HG03039 (cell line): ENCODE data around the gene UNC5C.

Experiments used
- ATAC-seq: cut with Tn5 transposase; IDR thresholded peaks from one replicate; pipeline ENCODE4 v1.9.1; 2021; ENCODE audit warnings: mild to moderate bottlenecking, moderate library complexity; ENCODE audit not compliant: unreplicated experiment

UNC5C gene

DNA sequence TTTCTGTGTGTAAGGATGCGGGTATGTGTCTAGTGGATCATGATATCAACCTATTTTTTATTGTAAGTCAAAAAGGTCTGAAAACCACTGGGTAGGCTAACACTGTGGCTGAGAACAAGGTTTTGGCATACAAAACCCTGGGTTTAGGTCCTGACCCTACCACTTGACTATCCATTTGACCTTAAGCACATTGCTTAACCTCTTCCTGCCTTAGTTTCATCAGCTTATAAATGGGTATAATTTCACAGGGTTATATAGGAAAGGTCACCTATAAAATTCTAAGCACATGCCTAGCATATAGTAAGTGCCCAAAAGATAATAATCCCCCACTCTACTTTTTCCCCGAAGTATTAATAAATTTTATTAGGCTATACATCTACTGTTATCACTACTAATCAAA lies 263.0 kb downstream of the UNC5C start:
- no peak for ATAC-seq

DNA sequence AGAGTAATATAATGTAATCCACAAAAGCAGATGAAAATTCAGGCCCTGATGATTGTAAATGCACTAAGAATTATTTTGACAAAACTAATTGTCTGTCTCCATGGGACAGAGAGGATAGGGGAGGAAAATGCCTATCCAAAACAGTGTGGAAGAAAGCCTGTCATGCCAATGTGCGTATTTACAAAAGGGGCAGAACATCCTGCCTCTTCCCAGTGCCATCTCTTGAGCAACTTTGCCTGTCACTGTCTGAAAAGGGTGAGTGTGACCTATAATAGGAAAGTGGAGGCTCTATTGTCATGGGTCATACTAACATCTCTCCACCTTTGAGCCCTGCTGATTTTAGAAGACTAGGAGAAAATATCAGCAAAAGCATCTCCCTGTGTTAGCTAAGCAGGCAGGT lies 264.1 kb downstream of the UNC5C start:
- ATAC-seq: no peak

- ATAC-seq: no peak
Measured at GRCh38 chr4:95283320-95283719, 265.5 kb downstream of the UNC5C start.

- ATAC-seq: no peak
Measured at GRCh38 chr4:95272797-95273196, 276.0 kb downstream of the UNC5C start.

GRCh38 chr4:95272036-95272435 lies 276.7 kb downstream of the UNC5C start:
- ATAC-seq: no peak

DNA sequence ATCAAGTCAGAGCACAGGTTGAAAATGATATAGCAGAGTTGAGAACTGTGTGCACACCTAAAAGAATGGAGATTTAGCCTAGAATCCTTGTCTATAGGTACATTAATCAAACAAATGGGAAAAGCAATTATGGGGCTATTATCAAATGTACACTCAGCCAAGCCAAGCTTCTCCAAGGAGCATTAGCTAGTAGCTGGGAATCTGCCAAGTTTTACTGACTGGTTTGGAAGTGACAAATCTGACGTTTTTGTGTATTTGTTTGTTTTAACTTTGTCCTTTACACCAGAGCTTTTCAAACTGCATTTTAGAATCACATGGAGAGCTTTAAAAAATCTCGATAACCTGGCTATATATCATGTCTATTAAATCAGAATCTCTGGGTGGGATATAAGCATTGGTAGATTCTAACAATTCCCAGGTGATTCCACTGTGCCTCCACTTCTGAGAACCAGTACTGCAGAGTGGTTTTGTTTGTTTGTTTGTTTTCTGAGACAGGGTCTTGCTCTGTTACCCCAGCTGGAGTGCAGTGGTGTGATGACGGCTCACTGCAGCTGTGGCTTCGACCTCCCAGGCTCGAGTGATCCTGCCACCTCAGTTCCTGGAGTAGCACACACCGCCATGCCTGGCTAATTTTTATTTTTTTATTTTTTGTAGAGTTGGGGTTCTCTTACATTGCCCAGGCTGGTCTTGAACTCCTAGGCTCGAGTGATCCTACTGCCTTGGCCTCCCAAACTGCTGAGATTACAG lies 279.8 kb downstream of the UNC5C start:
- no peak for ATAC-seq

- ATAC-seq: no peak
Measured at GRCh38 chr4:95267081-95267480, 281.7 kb downstream of the UNC5C start.

DNA sequence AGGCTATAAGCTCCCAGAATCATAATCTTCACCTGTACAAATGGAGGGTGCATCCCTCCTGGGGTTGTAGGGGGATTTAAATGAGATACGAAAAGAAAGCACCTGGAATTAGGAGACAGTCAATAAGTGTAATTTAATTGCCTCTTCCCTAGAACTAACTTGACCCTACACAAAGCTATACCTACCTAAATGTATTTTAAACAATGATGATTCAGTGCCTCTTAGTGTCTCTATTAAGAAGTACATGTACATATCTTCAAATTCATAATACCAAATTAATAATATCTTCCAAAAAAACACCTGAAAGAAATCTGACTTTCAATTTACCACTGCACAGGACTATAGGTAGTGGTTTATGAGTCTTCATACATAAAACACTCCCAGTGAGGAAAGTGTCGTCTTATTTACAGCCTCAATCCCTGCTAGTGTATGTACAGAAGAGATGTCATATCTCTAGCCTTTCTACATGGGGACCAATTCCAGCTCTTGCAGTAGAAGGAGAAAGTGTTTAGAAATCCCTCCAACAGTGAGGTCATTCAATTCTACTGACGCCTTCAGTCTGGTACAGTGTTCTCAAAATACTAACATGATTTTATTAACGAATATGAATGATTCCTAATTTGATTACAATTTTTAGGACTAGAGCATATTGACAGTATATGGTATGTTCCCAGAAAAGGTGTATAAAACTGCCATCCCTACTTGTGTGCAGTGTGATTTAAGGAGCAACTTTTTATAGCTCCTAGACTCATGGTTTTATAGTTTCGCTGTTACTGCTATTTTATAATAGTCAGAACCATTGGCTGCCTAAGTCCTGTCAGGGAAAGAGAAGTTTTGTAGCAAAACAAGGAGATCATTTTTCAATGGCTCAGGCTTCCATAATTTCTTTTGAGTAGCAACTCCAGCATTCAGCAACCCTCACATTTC lies 282.7 kb downstream of the UNC5C start:
- no peak for ATAC-seq

DNA sequence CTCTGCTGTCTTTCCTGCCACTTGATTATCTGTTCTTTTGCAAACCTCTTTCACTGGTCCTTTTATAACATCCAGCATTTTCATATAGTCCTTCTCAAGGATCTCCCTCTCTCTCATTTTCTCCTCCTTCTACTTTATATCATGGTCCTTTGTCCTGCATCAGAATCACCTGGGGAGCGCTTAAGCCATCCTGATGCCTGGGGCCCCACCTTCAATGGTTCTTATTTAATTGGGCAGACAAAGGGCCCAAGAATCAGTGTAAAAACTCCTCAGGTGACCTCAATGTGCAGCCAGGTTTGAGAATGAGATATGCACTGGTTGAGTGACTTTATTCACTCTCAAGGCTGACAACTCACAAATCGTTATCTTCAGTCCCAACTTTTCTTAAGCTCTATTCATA lies 283.9 kb downstream of the UNC5C start:
- no peak for ATAC-seq

DNA sequence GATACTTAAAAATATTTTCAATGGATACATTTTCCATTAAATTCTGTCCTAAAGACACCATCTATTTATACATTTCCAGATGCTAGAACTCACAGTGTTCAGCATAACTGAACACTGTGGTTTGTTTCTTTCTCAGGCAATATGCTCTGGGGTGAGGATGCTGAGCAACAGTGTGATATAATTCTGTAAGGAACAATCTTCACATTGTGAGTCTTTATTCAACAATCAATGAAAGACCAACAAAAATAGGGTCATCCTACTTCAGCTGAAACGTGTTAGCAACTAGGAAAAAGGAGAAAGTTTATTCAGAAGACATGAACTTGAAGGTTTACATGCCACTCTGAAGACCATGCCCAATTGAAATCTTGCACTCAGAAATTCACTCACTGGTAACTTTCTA lies 284.8 kb downstream of the UNC5C start:
- ATAC-seq: no peak

GRCh38 chr4:95263391-95263790 lies 285.4 kb downstream of the UNC5C start:
- ATAC-seq: no peak

DNA sequence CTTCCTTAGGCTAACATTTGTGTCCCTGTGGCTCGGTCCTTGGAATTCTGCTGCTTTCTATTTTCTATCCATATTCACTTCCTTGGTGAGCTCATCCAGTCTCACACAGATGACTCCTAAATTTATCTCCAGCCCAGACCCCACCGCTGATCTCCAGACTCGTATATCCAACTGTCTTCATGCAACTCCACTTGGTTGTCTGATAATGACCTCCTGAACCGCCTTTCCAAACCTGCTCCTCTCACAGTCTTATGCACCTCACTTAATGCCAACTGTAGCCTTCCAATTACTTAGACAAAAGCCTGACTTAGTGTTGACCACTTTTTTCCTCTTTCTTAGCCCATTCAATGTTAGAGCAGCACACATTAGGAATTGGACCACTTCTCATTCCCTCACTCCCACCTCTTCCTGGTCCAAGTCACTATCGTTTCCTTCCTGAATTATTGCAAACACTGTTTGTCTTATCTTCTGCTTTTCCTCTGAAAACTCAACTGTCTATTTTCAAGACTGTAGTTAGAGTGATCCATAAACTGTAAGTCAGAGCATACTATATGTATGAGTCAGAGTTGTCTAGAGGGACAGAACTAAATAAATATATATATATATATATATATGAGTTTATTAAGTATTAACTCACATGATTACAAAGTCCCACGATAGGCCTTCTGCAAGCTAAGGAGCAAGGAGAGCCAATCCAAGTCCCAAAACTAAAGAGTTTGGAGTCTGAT lies 292.5 kb downstream of the UNC5C start:
- no peak for ATAC-seq

DNA sequence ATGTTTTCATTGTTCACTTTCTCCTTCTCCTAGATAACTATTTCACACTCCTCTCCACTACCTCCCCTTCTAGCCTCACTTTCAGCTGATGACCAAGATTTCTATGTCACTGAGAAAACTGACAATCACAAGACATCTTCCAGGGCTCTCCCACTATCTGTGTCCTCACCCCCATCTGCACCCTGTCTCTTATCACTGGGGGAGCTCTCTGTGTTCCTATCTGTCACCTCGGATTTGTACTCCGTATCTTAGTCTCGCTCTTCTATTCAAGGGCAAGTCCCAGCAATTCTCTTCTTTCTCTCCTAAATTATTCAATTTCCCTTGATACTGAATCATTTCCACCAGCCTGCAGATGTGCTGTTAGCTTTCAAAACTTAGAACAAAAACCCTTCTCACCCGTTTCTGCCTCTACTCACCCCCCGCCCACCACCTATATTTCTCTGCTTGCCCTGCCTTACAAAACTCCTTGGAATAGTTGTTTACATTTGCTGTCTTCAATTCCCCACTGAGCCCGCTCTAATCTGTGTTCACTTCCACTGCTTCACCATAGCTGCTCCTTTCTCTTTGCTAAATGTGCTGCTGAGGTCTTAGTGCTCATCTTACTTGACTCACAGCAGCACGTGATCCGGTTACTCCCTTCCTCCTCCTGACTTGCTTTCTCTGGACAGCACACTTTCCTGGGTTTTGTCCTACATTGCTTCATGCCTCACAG lies 293.2 kb downstream of the UNC5C start:
- no peak for ATAC-seq

- ATAC-seq: no peak
Measured at GRCh38 chr4:95251568-95251967, 297.2 kb downstream of the UNC5C start.

DNA sequence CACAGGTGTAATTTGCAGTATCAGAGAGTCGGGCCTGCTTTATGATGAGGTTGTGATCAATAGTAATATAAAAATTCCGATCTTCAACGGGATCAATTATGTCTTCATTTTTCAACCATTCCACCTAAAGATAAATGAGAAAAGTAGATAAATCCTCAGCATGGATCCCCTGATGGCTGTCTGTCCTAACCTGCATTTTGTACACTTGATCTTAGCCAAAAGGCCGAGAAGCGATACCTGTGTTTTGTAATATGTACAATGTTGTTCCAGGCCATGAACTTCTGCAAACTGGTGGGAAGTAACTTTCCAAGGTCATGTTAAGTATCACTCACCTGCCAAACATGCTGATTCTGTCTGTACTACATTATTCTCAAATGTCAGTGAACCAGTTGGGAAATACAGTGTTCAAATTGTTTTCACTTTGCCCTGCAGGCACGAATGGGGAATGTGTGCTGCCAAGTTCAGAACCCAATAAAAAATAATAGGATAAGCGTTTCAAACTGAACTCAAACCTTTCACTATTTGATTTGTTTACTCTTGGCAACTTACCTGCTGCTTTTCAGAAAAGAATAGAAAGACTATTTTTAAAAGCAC lies 298.1 kb downstream of the UNC5C start:
- no peak for ATAC-seq

DNA sequence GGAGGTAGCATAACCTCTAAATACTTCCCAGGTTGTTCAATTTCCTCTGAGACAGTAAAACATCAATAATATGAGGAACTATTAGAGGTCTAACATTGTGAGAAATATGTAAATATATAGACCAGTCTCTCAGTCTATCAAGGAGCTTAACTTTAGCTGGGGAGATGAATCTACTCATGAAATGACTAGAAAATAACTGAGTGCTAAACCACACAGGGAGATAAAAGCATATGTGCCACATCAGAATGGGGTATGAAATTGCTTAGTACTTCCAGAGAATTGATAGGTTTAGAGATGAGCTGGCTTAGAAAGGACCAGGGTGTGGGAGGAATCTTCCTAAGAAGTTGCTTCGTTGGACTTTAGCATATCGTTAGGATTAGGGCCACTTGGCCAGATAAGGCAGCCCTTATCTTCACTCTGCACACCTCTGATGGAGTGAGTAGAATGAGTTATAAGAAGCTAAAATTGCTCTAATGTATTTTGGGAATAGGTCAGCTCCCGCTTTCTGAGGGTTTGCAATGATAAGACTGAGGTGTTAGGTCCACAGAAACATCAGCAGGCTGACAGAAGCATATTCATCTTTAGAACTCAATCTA lies 299.2 kb downstream of the UNC5C start:
- ATAC-seq: no peak

- no peak for ATAC-seq
Measured at GRCh38 chr4:95248720-95249425, 299.9 kb downstream of the UNC5C start.

DNA sequence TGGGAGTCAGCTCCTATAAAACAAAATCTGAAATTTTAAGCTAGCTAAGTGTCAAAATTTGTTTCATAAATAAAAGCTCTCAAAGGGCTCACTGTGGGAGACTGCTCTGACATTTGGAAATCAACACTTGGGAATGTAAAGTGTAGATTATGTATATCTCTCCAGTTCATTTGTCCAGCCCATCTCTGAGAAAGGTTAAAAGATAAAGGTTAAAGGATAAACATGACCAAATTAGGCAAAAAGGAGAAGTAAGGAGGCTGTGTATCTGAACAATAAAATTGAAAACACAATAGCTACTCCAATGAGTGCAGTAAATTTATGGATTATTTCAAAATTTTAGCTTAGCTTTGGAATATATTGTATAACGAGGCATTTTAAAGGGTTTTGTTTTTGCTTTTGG lies 304.9 kb downstream of the UNC5C start:
- ATAC-seq: no peak

GRCh38 chr4:95238554-95238953 lies 310.2 kb downstream of the UNC5C start:
- ATAC-seq: no peak
